ENCODE results near the gene ANKRD13A.

DNA sequence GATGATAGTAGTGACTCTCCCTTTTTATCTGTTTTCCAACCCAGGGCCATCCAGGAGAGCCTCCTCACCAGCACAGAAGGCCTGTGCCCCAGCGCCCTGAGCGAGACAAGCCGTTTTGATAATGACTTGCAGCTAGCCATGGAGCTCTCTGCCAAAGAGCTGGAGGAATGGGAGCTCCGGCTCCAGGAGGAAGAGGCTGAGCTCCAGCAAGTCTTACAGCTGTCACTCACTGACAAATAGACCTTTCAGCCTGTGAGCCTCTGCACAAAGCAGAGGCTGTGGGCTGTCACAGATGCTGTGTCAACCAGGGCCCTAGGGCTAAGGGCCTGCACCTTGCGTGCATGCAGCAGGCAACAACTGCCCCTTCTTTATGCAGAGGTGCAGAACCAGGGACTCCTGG lies 38.1 kb downstream of the ANKRD13A start:
- TF ChIP-seq, protein P1, sequence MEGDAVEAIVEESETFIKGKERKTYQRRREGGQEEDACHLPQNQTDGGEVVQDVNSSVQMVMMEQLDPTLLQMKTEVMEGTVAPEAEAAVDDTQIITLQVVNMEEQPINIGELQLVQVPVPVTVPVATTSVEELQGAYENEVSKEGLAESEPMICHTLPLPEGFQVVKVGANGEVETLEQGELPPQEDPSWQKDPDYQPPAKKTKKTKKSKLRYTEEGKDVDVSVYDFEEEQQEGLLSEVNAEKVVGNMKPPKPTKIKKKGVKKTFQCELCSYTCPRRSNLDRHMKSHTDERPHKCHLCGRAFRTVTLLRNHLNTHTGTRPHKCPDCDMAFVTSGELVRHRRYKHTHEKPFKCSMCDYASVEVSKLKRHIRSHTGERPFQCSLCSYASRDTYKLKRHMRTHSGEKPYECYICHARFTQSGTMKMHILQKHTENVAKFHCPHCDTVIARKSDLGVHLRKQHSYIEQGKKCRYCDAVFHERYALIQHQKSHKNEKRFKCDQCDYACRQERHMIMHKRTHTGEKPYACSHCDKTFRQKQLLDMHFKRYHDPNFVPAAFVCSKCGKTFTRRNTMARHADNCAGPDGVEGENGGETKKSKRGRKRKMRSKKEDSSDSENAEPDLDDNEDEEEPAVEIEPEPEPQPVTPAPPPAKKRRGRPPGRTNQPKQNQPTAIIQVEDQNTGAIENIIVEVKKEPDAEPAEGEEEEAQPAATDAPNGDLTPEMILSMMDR (IDR thresholded peaks at IDR 0.05) = no peak
- TF ChIP-seq POLR2AphosphoS5 (IDR thresholded peaks at IDR 0.05; ENCODE audit: insufficient read depth in 1 of 2, low read depth in 1 of 2) = no peak

Data from vagina (tissue), 2 donors.